Spleen (tissue), 11 donors: ENCODE data around the gene KIFC1. TPM values are rescaled to one million over a fixed set of nuclear protein-coding genes. Genes with fewer than 3 reads are reported as not detected.
"Not testable (repeated sequence)": the region's sequence is repeated elsewhere in the genome, so short reads cannot be mapped to it uniquely, and the experiment has no call there.

ENCODE experiments used
- DNase-seq: peaks from one replicate; pipeline ENCODE4 v3.0.0-alpha.2; 2020
- H3K27ac ChIP-seq, 8 donors: fragments of 200-600 bp; sonication (generic) in 7 of 8; 1 replicate in 4 of 8; 2 replicates in 4 of 8; pipeline versions ENCODE4 v1.5.0 to v1.8.0; 2016 to 2021; ENCODE audit warnings: inconsistent platforms in 4 of 8, mild to moderate bottlenecking in 4 of 8, moderate library complexity in 1 of 8
- H3K27me3 ChIP-seq, 7 donors: fragments of 200-600 bp; sonication (generic) in 6 of 7; replicated peaks in 1 of 7; 1 replicate in 4 of 7; 2 replicates in 3 of 7; pipeline versions ENCODE4 v1.5.0 to v1.8.0; 2016 to 2021; ENCODE audit warnings: inconsistent platforms in 3 of 7, mild to moderate bottlenecking in 1 of 7
- H3K36me3 ChIP-seq, 6 donors: fragments of 200-600 bp; sonication (generic) in 5 of 6; 1 replicate in 4 of 6; 2 replicates in 2 of 6; pipeline versions ENCODE4 v1.5.0 to v1.8.0; 2016 to 2021; ENCODE audit warnings: inconsistent platforms in 2 of 6
- H3K4me1 ChIP-seq, 6 donors: fragments of 200-600 bp; sonication (generic) in 5 of 6; 1 replicate in 3 of 6; 2 replicates in 3 of 6; pipeline versions ENCODE4 v1.5.0 to v1.8.0; 2016 to 2021; ENCODE audit warnings: inconsistent platforms in 3 of 6
- H3K4me3 ChIP-seq, 8 donors: fragments of 200-600 bp; sonication (generic) in 7 of 8; 1 replicate in 4 of 8; 2 replicates in 4 of 8; pipeline versions ENCODE4 v1.5.0 to v1.8.0; 2016 to 2021; ENCODE audit warnings: inconsistent platforms in 4 of 8, mild to moderate bottlenecking in 4 of 8, moderate library complexity in 2 of 8
- H3K9me3 ChIP-seq, 8 donors: fragments of 200-600 bp; sonication (generic) in 7 of 8; 1 replicate in 4 of 8; 2 replicates in 4 of 8; pipeline versions ENCODE4 v1.5.0 to v1.8.0; 2016 to 2021; ENCODE audit warnings: inconsistent platforms in 4 of 8
- POLR2A ChIP-seq, 3 donors: fragments of 450-650 bp; IDR thresholded peaks; one replicate each; pipeline ENCODE4 v1.5.1; 2017; ENCODE audit warnings: antibody characterized with exemption in 3 of 3, mild to moderate bottlenecking in 1 of 3
- POLR2AphosphoS5 ChIP-seq, 3 donors: sonication (generic); formaldehyde crosslinking; IDR thresholded peaks; one replicate each; pipeline ENCODE4 v1.5.1; 2017; ENCODE audit warnings: antibody characterized with exemption in 3 of 3
- WGBS, 5 donors: extraction: QIAGEN DNeasy Blood & Tissue Kit in 3 of 5; methylation state at CpG; one replicate each; pipeline versions ENCODE4 v1.1.5 to v1.1.7; 2013 to 2018; 5-methylcytosine and 5-hydroxymethylcytosine counted together
- intact Hi-C: fragments of 100-400 bp; cut with DNase I; formaldehyde crosslinking; loops from one replicate; pipeline ENCODE4 v1.15.0; 2023; ENCODE audit warnings: low total_unique reads
- polyA plus RNA-seq, 3 donors: library from polyadenylated mRNA; stranded (reverse); fragments of 200-250 nt; gene quantifications; one replicate each; pipeline ENCODE4 v1.2.1, GENCODE V29; 2013
- total RNA-seq, 7 donors: library from RNA; depleted of rRNA in 3 of 7; stranded (reverse); fragments of >200 nt in 3 of 7; fragmentation: NEBNext Ultra II Directional in 4 of 7; extraction: Animal tissue kit (Norgen Biotek cat#: 25700) in 4 of 7; gene quantifications; one replicate each; pipeline versions ENCODE4 v1.1.0 to v1.2.1, GENCODE V29; 2016 to 2021
- TF ChIP-seq, protein P1 (sequence below), 11 experiments: fragments of 200-600 bp in 7 of 11; fragments of 450-650 bp in 4 of 11; sonication (generic) in 4 of 11; IDR thresholded peaks in 8 of 11; conservative IDR thresholded peaks in 3 of 11; 1 replicate in 7 of 11; 2 replicates in 4 of 11; pipeline versions ENCODE4 v1.4.0 to v1.8.0; 2016 to 2021; ENCODE audit warnings: antibody characterized with exemption in 11 of 11, inconsistent platforms in 4 of 11, mild to moderate bottlenecking in 1 of 11
- donor health status: healthy with polysubstance abuse.
- donor health status: DM: no; HTN: no; CAD: no; lungs with moderate emphysema.
- donor health status: DM: no; HTN: no; CAD: no.
- donor health status: Bipolar disorder and iron deficiency.
- donor health status: healthy.
- donor health status: DM: no; HTN: no; CAD: no.
- donor health status: DM: yes; HTN: yes; CAD: no.

The KIFC1 gene
- total and polyA plus RNA-seq, 10 donors: 1.2 to 11.3 (median 5.4) TPM

DNA sequence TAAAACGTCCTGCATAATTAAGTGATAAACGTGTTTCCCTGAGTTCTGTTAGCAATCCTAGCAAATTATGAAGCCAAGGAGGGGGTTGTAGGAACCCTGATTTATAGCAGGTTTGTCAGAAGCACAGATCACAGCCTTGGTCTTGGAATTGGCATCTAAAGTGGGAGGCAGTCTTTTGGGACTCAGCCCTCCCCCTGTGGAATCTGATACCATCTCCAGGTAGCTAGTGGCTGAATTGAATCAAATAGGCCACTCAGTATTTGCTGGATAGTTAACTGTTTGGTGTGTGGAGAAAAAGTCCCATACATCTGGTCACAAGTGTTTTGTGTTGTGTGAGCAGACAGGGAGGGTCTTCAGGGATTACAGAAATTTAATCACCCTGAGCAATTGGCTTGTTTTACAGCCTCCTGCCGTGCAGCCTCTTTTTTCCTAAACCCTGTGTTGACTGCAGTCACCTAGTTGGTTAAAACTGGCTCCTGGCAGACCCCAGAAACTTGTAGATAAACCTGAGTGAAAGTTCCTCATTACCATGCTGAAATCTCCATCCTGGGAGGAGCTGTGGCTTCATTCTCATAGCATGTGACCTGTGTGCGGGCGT lies 19.0 kb upstream of the KIFC1 start:
- TF ChIP-seq, protein P1, sequence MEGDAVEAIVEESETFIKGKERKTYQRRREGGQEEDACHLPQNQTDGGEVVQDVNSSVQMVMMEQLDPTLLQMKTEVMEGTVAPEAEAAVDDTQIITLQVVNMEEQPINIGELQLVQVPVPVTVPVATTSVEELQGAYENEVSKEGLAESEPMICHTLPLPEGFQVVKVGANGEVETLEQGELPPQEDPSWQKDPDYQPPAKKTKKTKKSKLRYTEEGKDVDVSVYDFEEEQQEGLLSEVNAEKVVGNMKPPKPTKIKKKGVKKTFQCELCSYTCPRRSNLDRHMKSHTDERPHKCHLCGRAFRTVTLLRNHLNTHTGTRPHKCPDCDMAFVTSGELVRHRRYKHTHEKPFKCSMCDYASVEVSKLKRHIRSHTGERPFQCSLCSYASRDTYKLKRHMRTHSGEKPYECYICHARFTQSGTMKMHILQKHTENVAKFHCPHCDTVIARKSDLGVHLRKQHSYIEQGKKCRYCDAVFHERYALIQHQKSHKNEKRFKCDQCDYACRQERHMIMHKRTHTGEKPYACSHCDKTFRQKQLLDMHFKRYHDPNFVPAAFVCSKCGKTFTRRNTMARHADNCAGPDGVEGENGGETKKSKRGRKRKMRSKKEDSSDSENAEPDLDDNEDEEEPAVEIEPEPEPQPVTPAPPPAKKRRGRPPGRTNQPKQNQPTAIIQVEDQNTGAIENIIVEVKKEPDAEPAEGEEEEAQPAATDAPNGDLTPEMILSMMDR (IDR thresholded peaks at IDR 0.05 in 8 of 11, conservative IDR thresholded peaks at IDR 0.05 in 3 of 11): no peak
- no peak for TF ChIP-seq POLR2AphosphoS5 (IDR thresholded peaks at IDR 0.05)
- no peak for TF ChIP-seq POLR2A (IDR thresholded peaks at IDR 0.05)
- 35 to 46% (median 42%) methylated on average over 5 of the region's 5 CpGs for WGBS, 5 donors
- no peak for DNase-seq

DNA sequence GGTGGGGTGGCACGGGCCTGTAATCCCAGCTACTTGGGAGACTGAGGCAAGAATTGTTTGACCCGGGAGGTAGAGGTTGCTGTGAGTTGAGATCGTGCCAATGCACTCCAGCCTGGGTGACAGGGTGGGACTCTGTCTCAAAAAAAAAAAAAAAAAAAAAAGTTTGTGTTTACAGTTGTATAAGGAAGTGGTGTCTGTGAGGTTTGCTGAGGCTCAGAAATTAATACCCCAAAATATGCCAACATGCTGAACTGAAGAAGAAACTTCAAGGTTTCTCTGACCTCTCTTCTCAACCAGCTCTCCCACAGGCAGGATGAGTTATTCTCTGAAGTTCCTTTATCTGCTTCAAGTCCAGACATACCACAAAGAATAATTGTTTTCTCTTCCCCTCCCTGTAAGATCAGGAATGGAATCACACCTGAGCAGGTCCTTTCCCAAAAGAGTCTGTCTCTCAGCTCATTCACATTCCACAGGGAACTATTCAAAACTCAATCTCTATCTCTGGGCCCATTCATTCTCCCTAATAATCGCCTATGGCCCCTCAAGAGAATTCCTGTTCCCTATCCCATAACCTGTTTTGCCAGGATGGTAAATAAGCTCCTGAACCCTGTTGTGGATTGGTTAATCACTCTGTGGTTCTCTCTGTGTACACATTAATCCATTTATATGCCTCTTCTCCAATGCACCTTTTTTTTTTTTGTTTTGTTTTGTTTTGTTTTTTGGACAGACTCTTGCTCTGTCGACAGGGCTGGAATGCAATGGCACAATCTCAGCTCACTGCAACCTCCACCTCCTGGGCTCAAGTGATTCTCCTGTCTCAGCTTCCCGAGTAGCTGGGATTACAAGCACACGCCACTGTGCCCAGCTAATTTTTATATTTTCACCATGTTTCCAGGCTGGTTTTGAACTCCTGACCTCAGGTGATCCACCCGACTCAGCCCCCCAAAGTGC lies 17.4 kb upstream of the KIFC1 start:
- peaks cover 3 to 37% (median 17%) of the 10 kb centered on the region in 6 donors for H3K4me1 ChIP-seq
- no peaks in the 10 kb centered on the region for H3K27me3 ChIP-seq
- H3K9me3 ChIP-seq: no peaks in the 10 kb centered on the region
- H3K27ac ChIP-seq: peak overlapping the region in 4 of 8 donors; percentile 46 to 76 (median 66)
- intact Hi-C loops: no loop called here
- H3K36me3 ChIP-seq: no peaks in the 10 kb centered on the region
- 75 to 83% (median 77%) methylated on average over 8 of the region's 8 CpGs for WGBS, 5 donors
- no peak overlapping the region for H3K4me3 ChIP-seq
- TF ChIP-seq POLR2A (IDR thresholded peaks at IDR 0.05): no peak
- TF ChIP-seq, protein P1 (IDR thresholded peaks at IDR 0.05 in 8 of 11, conservative IDR thresholded peaks at IDR 0.05 in 3 of 11): no peak
- no peak for TF ChIP-seq POLR2AphosphoS5 (IDR thresholded peaks at IDR 0.05)
- DNase-seq: no peak

More for the DNA sequence above, 19.0 kb upstream of the KIFC1 start:
- Histone ChIP-seq H3K4me1 (peaks cover 3 to 37% (median 17%) of the 10 kb centered on the region in 6 donors), H3K4me3 (no peak overlapping the region), H3K9me3 (no peaks in the 10 kb centered on the region), H3K36me3 (no peaks in the 10 kb centered on the region), H3K27ac (no peak overlapping the region), H3K27me3 (no peaks in the 10 kb centered on the region)
- intact Hi-C loops: no loop called here

DNA sequence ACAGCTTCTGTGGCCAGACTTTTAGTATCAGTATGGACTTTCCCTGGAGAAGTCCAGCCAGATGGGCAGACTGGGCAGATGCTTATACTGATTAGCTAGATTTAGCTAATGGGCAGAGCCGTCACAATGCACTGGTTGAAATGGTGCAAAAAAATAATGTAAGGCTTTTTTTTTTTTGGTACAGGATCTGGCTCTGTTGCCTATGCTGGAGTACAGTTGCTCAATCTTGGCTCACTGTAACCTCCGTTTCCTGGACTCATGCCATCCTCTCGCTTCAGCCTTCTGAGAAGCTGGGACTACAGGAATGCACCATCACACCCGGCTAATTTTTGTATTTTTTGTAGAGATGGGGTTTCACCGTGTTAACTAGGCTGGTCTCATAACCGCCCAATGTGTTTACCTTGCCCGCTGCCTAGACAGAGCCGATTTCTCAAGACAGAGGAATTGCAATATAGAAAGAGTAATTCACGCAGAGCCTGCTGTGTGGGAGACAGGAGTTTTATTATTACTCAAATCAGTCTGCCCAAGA lies 16.4 kb upstream of the KIFC1 start:
- intact Hi-C loops: no loop called here
- WGBS, 5 donors: 25 to 54% (median 39%) methylated on average over 9 of the region's 9 CpGs
- Histone ChIP-seq H3K9me3 (no peaks in the 10 kb centered on the region), H3K4me1 (peaks cover 3 to 37% (median 17%) of the 10 kb centered on the region in 6 donors), H3K27me3 (no peaks in the 10 kb centered on the region), H3K4me3 (no peak overlapping the region), H3K36me3 (no peaks in the 10 kb centered on the region), H3K27ac (peak overlapping the region in 6 of 8 donors; percentile 20 to 76 (median 53))
- peak in 1 of 3 donors; percentile 41 for TF ChIP-seq POLR2AphosphoS5 (IDR thresholded peaks at IDR 0.05)
- TF ChIP-seq, protein P1 (IDR thresholded peaks at IDR 0.05 in 8 of 11, conservative IDR thresholded peaks at IDR 0.05 in 3 of 11): no peak
- DNase-seq: no peak

DNA sequence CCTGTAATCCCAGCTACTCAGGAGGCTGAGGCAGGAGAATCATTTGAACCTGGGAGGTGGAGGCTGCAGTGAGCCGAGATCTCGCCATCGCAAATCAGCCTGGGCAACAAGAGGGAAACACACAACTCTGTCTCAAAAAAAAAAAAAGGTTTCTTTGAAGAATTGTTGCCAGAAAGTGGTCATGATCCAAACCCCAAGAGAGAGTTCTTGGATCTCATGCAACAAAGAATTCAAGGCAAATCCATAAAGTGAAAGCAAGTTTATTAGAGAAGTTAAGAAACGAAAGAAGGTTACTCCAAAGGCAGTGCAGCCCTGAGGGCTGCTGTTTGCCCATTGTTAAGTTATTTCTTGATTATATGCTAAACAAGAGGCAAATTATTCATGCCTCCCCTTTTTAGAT lies 14.5 kb upstream of the KIFC1 start:
- Histone ChIP-seq H3K4me1 (peaks cover 3 to 37% (median 17%) of the 10 kb centered on the region in 6 donors), H3K27me3 (no peaks in the 10 kb centered on the region), H3K4me3 (no peak overlapping the region), H3K27ac (no peak overlapping the region), H3K9me3 (no peaks in the 10 kb centered on the region), H3K36me3 (no peaks in the 10 kb centered on the region)
- DNase-seq: no peak
- intact Hi-C loops: no loop called here
- 88 to 97% (median 95%) methylated on average over 4 of the region's 4 CpGs for WGBS, 5 donors
- TF ChIP-seq, protein P1 (IDR thresholded peaks at IDR 0.05 in 8 of 11, conservative IDR thresholded peaks at IDR 0.05 in 3 of 11): no peak
- TF ChIP-seq POLR2AphosphoS5 (IDR thresholded peaks at IDR 0.05): no peak
- TF ChIP-seq POLR2A (IDR thresholded peaks at IDR 0.05): no peak

DNA sequence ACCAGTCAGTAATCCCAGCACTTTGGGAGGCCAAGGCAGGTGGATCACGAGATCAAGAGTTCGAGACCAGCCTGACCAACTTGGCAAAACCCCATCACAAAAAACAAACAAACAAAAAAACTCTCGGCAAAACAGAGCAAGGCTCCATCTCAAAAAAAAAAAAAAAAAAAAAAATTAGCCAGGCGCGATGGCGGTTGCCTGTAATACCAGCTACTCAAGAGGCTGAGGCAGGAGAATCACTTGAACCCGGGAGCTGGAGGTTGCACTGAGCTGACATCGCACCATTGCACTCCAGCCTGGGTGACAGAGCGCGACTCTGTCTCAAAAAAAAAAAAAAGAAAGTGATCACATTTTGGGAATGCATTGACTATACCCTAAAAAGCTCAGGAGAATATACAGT lies 12.4 kb upstream of the KIFC1 start:
- intact Hi-C loops, H3K27me3 ChIP-seq, H3K36me3 ChIP-seq, DNase-seq, H3K4me3 ChIP-seq, H3K9me3 ChIP-seq, H3K27ac ChIP-seq: not testable (repeated sequence)
- H3K4me1 ChIP-seq: peaks cover 3 to 20% (median 15%) of the 10 kb centered on the region in 6 donors
- WGBS, 5 donors: 92 to 98% (median 93%) methylated on average over 9 to 10 of the region's 10 CpGs
